Neural progenitor cell (in vitro differentiated cells): ENCODE data around the gene ARHGAP28. TPM values are rescaled to one million over a fixed set of nuclear protein-coding genes. Genes with fewer than 3 reads are reported as not detected.

Source experiments
- DNase-seq: peaks from one replicate; pipeline ENCODE4 v3.0.0-alpha.2; 2016; ENCODE audit warnings: low spot score
- H2AFZ ChIP-seq: fragments of 200-600 bp; sonication (generic); replicated peaks from 2 replicates; pipeline ENCODE4 v1.6.1; 2016; ENCODE audit warnings: antibody characterized with exemption
- H3F3A ChIP-seq: fragments of 200-600 bp; sonication (generic); 2 replicates; pipeline ENCODE4 v1.6.1; 2016; ENCODE audit warnings: antibody characterized with exemption, low read depth
- H3K27ac ChIP-seq: fragments of 200-600 bp; sonication (generic); 2 replicates; pipeline ENCODE4 v1.5.1; 2016; ENCODE audit warnings: mild to moderate bottlenecking
- H3K27me3 ChIP-seq: fragments of 200-600 bp; sonication (generic); 2 replicates; pipeline ENCODE4 v1.6.1; 2016; ENCODE audit warnings: mild to moderate bottlenecking, moderate library complexity
- H3K36me3 ChIP-seq: fragments of 200-600 bp; sonication (generic); 2 replicates; pipeline ENCODE4 v1.5.1; 2016
- H3K4me1 ChIP-seq: fragments of 200-600 bp; sonication (generic); 2 replicates; pipeline ENCODE4 v1.6.1; 2016; ENCODE audit warnings: mixed run types
- H3K4me2 ChIP-seq: fragments of 200-600 bp; sonication (generic); 2 replicates; pipeline ENCODE4 v1.6.1; 2016
- H3K4me3 ChIP-seq: fragments of 200-600 bp; sonication (generic); 2 replicates; pipeline ENCODE4 v1.5.1; 2016
- H3K79me2 ChIP-seq: fragments of 200-600 bp; sonication (generic); 2 replicates; pipeline ENCODE4 v1.6.1; 2016; ENCODE audit warnings: low read depth
- H3K9ac ChIP-seq: fragments of 200-600 bp; sonication (generic); 2 replicates; pipeline ENCODE4 v1.6.1; 2016
- H3K9me3 ChIP-seq: fragments of 200-600 bp; sonication (generic); 2 replicates; pipeline ENCODE4 v1.5.1; 2016; ENCODE audit warnings: low read depth
- H4K20me1 ChIP-seq: fragments of 200-600 bp; sonication (generic); 2 replicates; pipeline ENCODE4 v1.6.1; 2016; ENCODE audit warnings: low read depth
- H3K27ac Mint-ChIP-seq: 3 replicates; pipeline ENCODE4 v1.8.0; 2021; ENCODE audit warnings: mixed read lengths
- H3K27me3 Mint-ChIP-seq: 2 replicates; pipeline ENCODE4 v1.8.0; 2022; ENCODE audit warnings: low read depth, mild to moderate bottlenecking, inconsistent platforms, moderate library complexity, mixed read lengths; ENCODE audit not compliant: insufficient read depth
- H3K36me3 Mint-ChIP-seq: 3 replicates; pipeline ENCODE4 v1.8.0; 2021; ENCODE audit warnings: mixed read lengths
- H3K4me1 Mint-ChIP-seq: 3 replicates; pipeline ENCODE4 v1.8.0; 2021; ENCODE audit warnings: mixed read lengths
- H3K4me3 Mint-ChIP-seq: 3 replicates; pipeline ENCODE4 v1.8.0; 2021; ENCODE audit warnings: mild to moderate bottlenecking, moderate library complexity, mixed read lengths
- H3K9me3 Mint-ChIP-seq: 3 replicates; pipeline ENCODE4 v1.8.0; 2020; ENCODE audit warnings: mixed read lengths
- EZH2 ChIP-seq: fragments of 200-600 bp; sonication (generic); IDR thresholded peaks from 2 replicates; pipeline ENCODE4 v1.6.1; 2017; ENCODE audit warnings: antibody characterized with exemption, mild to moderate bottlenecking, moderate library complexity
- EZH2phosphoT487 ChIP-seq: fragments of 200-600 bp; sonication (generic); IDR thresholded peaks from 2 replicates; pipeline ENCODE4 v1.6.1; 2017; ENCODE audit warnings: antibody characterized with exemption
- total RNA-seq: library from RNA; depleted of rRNA; stranded (reverse); fragments of >200 nt; gene quantifications from 2 replicates; pipeline ENCODE4 v1.2.3, GENCODE V29; 2015; ENCODE audit warnings: low replicate concordance
- TF ChIP-seq, protein P1 (sequence below): fragments of 200-600 bp; sonication (generic); IDR thresholded peaks from 2 replicates; pipeline ENCODE4 v1.5.1; 2017; ENCODE audit warnings: antibody characterized with exemption, mild to moderate bottlenecking

Gene ARHGAP28
- total RNA-seq, 1 donor from 2014 or later = 25.7 TPM

DNA sequence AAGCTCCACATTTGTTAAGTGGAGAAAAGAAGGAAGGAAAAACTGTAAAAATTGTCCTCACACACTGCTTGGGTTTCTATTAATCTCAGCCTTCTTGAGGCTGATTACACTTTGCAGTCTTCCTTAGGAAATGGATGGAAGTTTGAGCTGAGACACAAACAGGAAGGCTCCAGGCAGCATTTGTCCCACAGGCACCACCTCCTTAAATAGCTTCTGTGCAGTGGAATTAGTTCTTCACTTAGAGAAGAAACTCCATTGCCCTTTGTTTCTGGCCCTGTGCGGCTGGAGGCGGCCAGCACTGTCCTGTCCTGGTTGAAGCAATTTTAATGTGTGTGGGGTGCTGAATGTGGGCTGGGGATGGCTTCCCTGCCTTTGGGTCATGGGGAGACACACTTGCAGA lies 44.3 kb downstream of the ARHGAP28 start:
- peaks cover 2% of the 10 kb centered on the region for H3K27me3 Mint-ChIP-seq
- no peaks in the 10 kb centered on the region for H3K79me2 ChIP-seq
- H3K27ac Mint-ChIP-seq = no peak overlapping the region
- no peak overlapping the region for H3K4me2 ChIP-seq
- H3K9me3 Mint-ChIP-seq = peaks cover 4% of the 10 kb centered on the region
- TF ChIP-seq EZH2 (no peak), EZH2phosphoT487 (no peak)
- TF ChIP-seq, protein P1, sequence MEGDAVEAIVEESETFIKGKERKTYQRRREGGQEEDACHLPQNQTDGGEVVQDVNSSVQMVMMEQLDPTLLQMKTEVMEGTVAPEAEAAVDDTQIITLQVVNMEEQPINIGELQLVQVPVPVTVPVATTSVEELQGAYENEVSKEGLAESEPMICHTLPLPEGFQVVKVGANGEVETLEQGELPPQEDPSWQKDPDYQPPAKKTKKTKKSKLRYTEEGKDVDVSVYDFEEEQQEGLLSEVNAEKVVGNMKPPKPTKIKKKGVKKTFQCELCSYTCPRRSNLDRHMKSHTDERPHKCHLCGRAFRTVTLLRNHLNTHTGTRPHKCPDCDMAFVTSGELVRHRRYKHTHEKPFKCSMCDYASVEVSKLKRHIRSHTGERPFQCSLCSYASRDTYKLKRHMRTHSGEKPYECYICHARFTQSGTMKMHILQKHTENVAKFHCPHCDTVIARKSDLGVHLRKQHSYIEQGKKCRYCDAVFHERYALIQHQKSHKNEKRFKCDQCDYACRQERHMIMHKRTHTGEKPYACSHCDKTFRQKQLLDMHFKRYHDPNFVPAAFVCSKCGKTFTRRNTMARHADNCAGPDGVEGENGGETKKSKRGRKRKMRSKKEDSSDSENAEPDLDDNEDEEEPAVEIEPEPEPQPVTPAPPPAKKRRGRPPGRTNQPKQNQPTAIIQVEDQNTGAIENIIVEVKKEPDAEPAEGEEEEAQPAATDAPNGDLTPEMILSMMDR = no peak
- no peaks in the 10 kb centered on the region for H3K36me3 ChIP-seq
- no peaks in the 10 kb centered on the region for H4K20me1 ChIP-seq
- H3K36me3 Mint-ChIP-seq = peaks cover 5% of the 10 kb centered on the region
- no peak overlapping the region for H3K4me3 ChIP-seq
- peak overlapping the region; percentile 57 for H3K27ac ChIP-seq
- H3K9ac ChIP-seq = no peak overlapping the region
- no peaks in the 10 kb centered on the region for H3K27me3 ChIP-seq
- H3K9me3 ChIP-seq = no peaks in the 10 kb centered on the region
- H3F3A ChIP-seq = peaks cover 8% of the 10 kb centered on the region
- peaks cover 40% of the 10 kb centered on the region for H3K4me1 ChIP-seq
- peak; percentile 37 for DNase-seq
- peaks cover 25% of the 10 kb centered on the region for H3K4me1 Mint-ChIP-seq
- H2AFZ ChIP-seq = peak overlapping the region; percentile 4
- no peak overlapping the region for H3K4me3 Mint-ChIP-seq

DNA sequence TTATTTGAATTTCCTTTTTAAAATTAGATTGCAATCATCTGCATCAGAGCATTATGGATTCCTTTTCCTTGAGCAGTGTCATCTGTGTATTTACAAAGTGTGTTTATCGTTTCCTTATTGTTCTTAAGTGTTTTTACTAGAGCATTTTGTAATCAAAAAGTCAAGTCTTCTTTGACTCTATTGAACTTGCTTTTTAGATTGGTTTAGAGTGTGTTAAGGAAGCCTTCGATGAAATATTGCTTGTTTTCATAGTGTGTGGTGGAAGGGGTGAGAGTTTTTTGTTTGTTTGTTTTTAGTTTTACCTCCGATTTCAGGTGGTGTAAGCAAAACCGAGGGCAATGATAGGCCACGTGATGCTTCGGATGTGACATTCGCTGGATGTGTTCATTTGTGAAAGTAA lies 45.7 kb downstream of the ARHGAP28 start:
- Mint-ChIP-seq H3K9me3 (peaks cover 3% of the 10 kb centered on the region), H3K4me1 (peaks cover 25% of the 10 kb centered on the region), H3K27ac (peak overlapping the region; percentile 12), H3K36me3 (peaks cover 4% of the 10 kb centered on the region), H3K27me3 (peaks cover 2% of the 10 kb centered on the region), H3K4me3 (no peak overlapping the region)
- H3K27ac ChIP-seq = no peak overlapping the region
- no peak overlapping the region for H3K9ac ChIP-seq
- H3K27me3 ChIP-seq = no peaks in the 10 kb centered on the region
- no peak overlapping the region for H3K4me3 ChIP-seq
- no peaks in the 10 kb centered on the region for H4K20me1 ChIP-seq
- peaks cover 40% of the 10 kb centered on the region for H3K4me1 ChIP-seq
- H3K4me2 ChIP-seq = peak overlapping the region; percentile 46
- no peaks in the 10 kb centered on the region for H3K9me3 ChIP-seq
- peaks cover 8% of the 10 kb centered on the region for H3F3A ChIP-seq
- no peak for TF ChIP-seq EZH2phosphoT487
- TF ChIP-seq, protein P1 = no peak
- TF ChIP-seq EZH2 = no peak
- no peaks in the 10 kb centered on the region for H3K36me3 ChIP-seq
- no peak overlapping the region for H2AFZ ChIP-seq
- no peak for DNase-seq
- H3K79me2 ChIP-seq = no peaks in the 10 kb centered on the region

DNA sequence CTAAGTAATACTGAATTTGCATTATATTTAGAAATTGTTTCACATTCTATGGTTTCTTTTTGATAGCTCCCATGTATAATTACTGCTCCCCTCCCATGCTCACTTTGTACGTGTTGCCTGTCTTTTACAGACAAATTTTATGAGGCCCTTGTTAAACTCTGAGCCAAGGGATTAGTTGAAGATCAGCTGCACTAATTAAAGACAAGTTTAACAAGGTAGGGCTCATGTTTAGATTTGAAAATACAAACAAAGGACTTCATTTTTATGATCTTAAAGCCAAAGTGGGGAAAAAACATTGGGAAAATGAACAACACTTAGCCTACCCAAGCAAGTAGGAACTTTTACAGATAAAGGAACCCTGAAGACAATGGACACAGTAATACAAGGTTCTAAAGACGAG lies 46.2 kb downstream of the ARHGAP28 start:
- Histone ChIP-seq H2AFZ (no peak overlapping the region), H3K79me2 (no peaks in the 10 kb centered on the region), H3K9ac (no peak overlapping the region), H3K4me3 (no peak overlapping the region), H3K27ac (no peak overlapping the region), H3K36me3 (no peaks in the 10 kb centered on the region), H3K4me1 (peaks cover 40% of the 10 kb centered on the region), H4K20me1 (no peaks in the 10 kb centered on the region), H3K27me3 (no peaks in the 10 kb centered on the region), H3K9me3 (no peaks in the 10 kb centered on the region), H3F3A (peaks cover 8% of the 10 kb centered on the region), H3K4me2 (peak overlapping the region; percentile 46)
- Mint-ChIP-seq H3K4me1 (peaks cover 25% of the 10 kb centered on the region), H3K27ac (no peak overlapping the region), H3K36me3 (peaks cover 4% of the 10 kb centered on the region), H3K27me3 (peaks cover 2% of the 10 kb centered on the region), H3K9me3 (peaks cover 3% of the 10 kb centered on the region), H3K4me3 (no peak overlapping the region)
- TF ChIP-seq, protein P1 = no peak
- no peak for TF ChIP-seq EZH2
- no peak for TF ChIP-seq EZH2phosphoT487
- no peak for DNase-seq
